ENCODE data around the gene FNDC1. TPM values are rescaled to one million over a fixed set of nuclear protein-coding genes. Genes with fewer than 3 reads are reported as not detected.

Gene FNDC1
- total RNA-seq, 6 experiments from 2014 or later, result 0.02 to 2.7 (median 0.85) TPM

DNA sequence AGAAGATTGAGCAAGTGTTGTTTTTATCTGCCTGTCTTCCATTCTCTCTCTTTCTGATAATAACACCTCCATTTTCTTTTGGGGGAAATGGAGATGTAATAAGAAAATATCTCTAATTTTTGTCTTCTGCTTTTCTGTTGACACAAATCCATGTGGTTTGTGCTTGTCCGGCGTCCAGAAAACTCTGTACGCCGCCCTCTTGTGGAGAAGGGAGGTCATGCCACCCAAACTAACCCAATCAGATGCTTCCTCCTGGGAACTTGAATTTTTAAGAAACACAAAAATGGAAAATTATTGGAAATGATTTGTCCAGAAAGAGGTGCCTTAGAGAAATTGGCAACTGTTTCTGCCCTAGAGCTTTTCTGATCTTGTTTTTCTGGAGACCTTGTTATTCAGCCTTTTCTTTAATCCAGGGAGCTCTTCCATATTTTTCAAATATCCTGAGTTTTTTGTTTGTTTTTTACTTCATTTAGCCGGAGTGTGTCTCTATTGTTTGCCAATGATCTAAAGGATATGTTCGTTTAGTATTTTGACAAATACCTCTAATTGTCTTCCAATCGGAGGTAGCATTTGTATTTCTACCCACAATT lies 17.8 kb upstream of the FNDC1 start:
- Histone ChIP-seq H3K27ac (no peak overlapping the region), H3K4me3 (no peak overlapping the region), H3K36me3 (no peaks in the 10 kb centered on the region), H3K9me3 (no peaks in the 10 kb centered on the region), H3K27me3 (no peaks in the 10 kb centered on the region), H3K4me1 (no peaks in the 10 kb centered on the region)
- TF ChIP-seq, protein P1, sequence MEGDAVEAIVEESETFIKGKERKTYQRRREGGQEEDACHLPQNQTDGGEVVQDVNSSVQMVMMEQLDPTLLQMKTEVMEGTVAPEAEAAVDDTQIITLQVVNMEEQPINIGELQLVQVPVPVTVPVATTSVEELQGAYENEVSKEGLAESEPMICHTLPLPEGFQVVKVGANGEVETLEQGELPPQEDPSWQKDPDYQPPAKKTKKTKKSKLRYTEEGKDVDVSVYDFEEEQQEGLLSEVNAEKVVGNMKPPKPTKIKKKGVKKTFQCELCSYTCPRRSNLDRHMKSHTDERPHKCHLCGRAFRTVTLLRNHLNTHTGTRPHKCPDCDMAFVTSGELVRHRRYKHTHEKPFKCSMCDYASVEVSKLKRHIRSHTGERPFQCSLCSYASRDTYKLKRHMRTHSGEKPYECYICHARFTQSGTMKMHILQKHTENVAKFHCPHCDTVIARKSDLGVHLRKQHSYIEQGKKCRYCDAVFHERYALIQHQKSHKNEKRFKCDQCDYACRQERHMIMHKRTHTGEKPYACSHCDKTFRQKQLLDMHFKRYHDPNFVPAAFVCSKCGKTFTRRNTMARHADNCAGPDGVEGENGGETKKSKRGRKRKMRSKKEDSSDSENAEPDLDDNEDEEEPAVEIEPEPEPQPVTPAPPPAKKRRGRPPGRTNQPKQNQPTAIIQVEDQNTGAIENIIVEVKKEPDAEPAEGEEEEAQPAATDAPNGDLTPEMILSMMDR (IDR thresholded peaks at IDR 0.05), result peak; percentile 52 to 91 (median 88)
- TF ChIP-seq POLR2A (IDR thresholded peaks at IDR 0.05), result no peak
- DNase-seq, result peak in 1 of 3 donors; percentile 32
- 13% methylated on average over 7 of the region's 7 CpGs for WGBS (ENCODE audit: insufficient coverage, low coverage, low lambda C conversion rate, missing lambda C conversion rate)
- peak; percentile 81 to 90 (median 84) for ATAC-seq
- intact Hi-C loops (cut with DNase I), result no loop called here

DNA sequence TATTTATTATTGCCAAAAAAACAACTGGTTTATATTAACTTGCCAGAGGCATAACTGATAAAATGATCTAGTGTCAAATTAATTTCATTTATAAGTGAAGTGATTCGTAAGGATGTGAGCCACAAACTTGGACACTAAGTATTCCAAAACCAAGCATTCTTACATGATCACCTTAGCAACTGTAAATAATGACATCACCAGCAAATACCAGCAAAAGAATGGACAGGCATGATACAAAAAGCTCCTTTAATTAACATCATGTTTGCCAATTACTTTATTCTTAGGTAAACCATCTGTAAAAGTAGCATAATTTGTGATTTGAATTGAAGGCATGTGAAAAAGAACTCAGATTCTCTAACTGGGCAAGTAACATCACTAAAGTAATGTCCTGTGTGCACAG lies 17.2 kb upstream of the FNDC1 start:
- Histone ChIP-seq H3K9me3 (no peaks in the 10 kb centered on the region), H3K4me3 (no peak overlapping the region), H3K27ac (no peak overlapping the region), H3K4me1 (no peaks in the 10 kb centered on the region), H3K36me3 (no peaks in the 10 kb centered on the region), H3K27me3 (no peaks in the 10 kb centered on the region)
- no peak for TF ChIP-seq POLR2A (IDR thresholded peaks at IDR 0.05)
- TF ChIP-seq, protein P1 (IDR thresholded peaks at IDR 0.05), result no peak
- ATAC-seq (no peak), DNase-seq (no peak)
- 33% methylated on average over 1 of the region's 1 CpG for WGBS (ENCODE audit: insufficient coverage, low coverage, low lambda C conversion rate, missing lambda C conversion rate)
- intact Hi-C loops (cut with DNase I), result no loop called here

DNA sequence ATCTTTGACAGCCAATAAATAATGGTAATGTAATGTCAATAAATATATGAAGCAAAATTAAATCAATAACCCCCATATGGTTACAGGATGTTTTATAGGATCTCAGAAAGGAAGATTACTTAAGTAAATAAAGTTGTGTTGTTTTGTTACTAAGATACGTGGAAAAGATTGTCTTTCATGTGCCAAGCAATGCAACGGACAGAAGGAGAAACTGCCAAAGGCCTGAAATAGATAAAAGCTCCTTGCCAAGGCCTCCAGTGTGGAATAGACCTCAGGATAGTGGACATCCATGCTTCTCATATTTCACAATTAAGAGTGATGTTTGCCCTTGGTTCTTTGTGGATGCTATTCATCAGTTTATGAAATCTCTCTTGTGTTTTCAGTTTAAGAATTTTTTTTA lies 16.4 kb upstream of the FNDC1 start:
- Histone ChIP-seq H3K9me3 (no peaks in the 10 kb centered on the region), H3K27me3 (no peaks in the 10 kb centered on the region), H3K4me1 (no peaks in the 10 kb centered on the region), H3K27ac (no peak overlapping the region), H3K4me3 (no peak overlapping the region), H3K36me3 (no peaks in the 10 kb centered on the region)
- no peak for TF ChIP-seq POLR2A (IDR thresholded peaks at IDR 0.05)
- TF ChIP-seq, protein P1 (IDR thresholded peaks at IDR 0.05), result no peak
- 78% methylated on average over 2 of the region's 2 CpGs for WGBS (ENCODE audit: insufficient coverage, low coverage, low lambda C conversion rate, missing lambda C conversion rate)
- intact Hi-C loops (cut with DNase I), result no loop called here
- ATAC-seq (no peak), DNase-seq (no peak)

DNA sequence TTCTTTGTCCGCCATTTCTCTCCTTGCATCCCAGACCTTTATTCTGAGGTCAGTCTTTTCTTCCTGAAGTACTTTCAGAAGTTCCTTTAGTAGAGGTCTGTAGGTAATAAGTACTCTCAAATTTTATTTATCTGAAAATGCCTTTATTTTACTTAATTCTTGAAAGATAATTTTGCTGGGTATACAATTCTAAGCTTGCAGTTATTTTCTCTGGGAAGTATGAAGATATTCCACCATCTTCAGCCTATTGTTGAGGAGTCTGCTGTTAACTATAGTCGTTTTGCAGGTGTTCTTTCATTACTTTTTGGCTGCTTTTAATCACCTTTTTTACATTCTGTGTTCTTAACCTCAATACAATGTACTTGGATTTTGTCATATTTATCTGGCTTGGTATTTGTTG lies 13.5 kb upstream of the FNDC1 start:
- Histone ChIP-seq H3K27me3 (no peaks in the 10 kb centered on the region), H3K4me3 (no peak overlapping the region), H3K36me3 (no peaks in the 10 kb centered on the region), H3K27ac (no peak overlapping the region), H3K4me1 (no peaks in the 10 kb centered on the region), H3K9me3 (no peaks in the 10 kb centered on the region)
- ATAC-seq, result no peak
- no peak for DNase-seq
- intact Hi-C loops (cut with DNase I), result no loop called here
- WGBS (ENCODE audit: insufficient coverage, low coverage, low lambda C conversion rate, missing lambda C conversion rate), result 36% methylated on average over 2 of the region's 2 CpGs
- no peak for TF ChIP-seq POLR2A (IDR thresholded peaks at IDR 0.05)
- TF ChIP-seq, protein P1 (IDR thresholded peaks at IDR 0.05), result no peak

DNA sequence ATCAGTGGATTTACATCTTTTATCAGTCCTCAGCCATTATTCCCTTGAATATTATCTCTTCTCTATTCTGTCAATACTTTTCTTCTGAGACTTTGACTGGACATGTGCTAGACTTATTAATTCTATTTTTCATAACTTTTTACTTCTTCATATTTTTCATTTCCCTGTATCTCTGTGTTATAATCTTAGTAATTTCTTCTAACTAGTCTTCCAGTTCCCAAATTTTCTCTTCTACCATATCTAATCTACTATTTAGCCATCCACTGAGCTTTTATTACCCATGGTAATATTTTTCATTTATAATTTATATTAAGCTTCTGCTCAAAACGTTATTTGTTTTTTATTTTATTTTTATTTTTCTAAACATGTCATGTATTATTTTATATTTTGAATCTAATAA lies 13.1 kb upstream of the FNDC1 start:
- intact Hi-C loops (cut with DNase I), result no loop called here
- DNase-seq, result no peak
- Histone ChIP-seq H3K27me3 (no peaks in the 10 kb centered on the region), H3K9me3 (no peaks in the 10 kb centered on the region), H3K4me1 (no peaks in the 10 kb centered on the region), H3K36me3 (no peaks in the 10 kb centered on the region), H3K27ac (no peak overlapping the region), H3K4me3 (no peak overlapping the region)
- ATAC-seq, result no peak
- TF ChIP-seq, protein P1 (IDR thresholded peaks at IDR 0.05), result no peak
- TF ChIP-seq POLR2A (IDR thresholded peaks at IDR 0.05), result no peak
- 24% methylated on average over 1 of the region's 1 CpG for WGBS (ENCODE audit: insufficient coverage, low coverage, low lambda C conversion rate, missing lambda C conversion rate)
